ENCODE data around the gene DSCAML1.

- TF ChIP-seq CTCF (IDR thresholded peaks at IDR 0.05; ENCODE audit: low read depth, low read length) (no peak), EZH2phosphoT487 (IDR thresholded peaks at IDR 0.05; ENCODE audit: low read depth) (no peak)
Measured at GRCh38 chr11:117825538-117826189, 28.6 kb upstream of the DSCAML1 start.
